ENCODE results near the gene DPP6.

DNA sequence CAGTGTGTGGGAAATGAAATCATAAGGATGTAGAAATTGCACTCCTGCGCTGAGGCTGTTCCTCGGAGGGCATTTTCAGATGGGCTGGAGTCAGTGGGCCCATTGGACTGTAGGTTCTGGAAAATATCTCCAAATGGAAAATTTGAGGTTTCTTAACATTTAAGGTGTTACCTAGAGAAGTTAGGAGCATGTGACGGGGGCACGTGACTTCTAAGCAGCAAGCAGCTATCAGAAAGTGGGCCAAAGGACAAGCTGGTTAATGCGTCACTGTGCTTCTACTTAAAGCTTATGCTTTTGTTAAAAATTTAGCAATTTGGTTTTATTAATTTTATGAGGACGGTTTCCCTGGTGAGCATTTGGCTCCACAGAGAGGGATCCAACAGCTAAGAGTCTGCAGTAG, 298.7 kb downstream of the DPP6 start:
- TF ChIP-seq, protein P1, sequence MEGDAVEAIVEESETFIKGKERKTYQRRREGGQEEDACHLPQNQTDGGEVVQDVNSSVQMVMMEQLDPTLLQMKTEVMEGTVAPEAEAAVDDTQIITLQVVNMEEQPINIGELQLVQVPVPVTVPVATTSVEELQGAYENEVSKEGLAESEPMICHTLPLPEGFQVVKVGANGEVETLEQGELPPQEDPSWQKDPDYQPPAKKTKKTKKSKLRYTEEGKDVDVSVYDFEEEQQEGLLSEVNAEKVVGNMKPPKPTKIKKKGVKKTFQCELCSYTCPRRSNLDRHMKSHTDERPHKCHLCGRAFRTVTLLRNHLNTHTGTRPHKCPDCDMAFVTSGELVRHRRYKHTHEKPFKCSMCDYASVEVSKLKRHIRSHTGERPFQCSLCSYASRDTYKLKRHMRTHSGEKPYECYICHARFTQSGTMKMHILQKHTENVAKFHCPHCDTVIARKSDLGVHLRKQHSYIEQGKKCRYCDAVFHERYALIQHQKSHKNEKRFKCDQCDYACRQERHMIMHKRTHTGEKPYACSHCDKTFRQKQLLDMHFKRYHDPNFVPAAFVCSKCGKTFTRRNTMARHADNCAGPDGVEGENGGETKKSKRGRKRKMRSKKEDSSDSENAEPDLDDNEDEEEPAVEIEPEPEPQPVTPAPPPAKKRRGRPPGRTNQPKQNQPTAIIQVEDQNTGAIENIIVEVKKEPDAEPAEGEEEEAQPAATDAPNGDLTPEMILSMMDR (conservative IDR thresholded peaks at IDR 0.05 in 1 of 2, IDR thresholded peaks at IDR 0.05 in 1 of 2; ENCODE audit: extremely low read depth in 1 of 2, insufficient read depth in 1 of 2, low read depth in 1 of 2, low read length in 2 of 2) = no peak
- TF ChIP-seq EZH2 (IDR thresholded peaks at IDR 0.05; ENCODE audit: borderline replicate concordance, low read length) = no peak
